HepG2 (cell line): ENCODE measurements around the gene IHH. TPM values are rescaled to one million over a fixed set of nuclear protein-coding genes. Genes with fewer than 3 reads are reported as not detected.

ENCODE experiments used
- ATAC-seq: fragments of 200-7000 bp; cut with Tn5 transposase; 3 replicates; pipeline ENCODE4 v1.9.1; 2020; ENCODE audit warnings: mild to moderate bottlenecking, moderate library complexity
- BruUV-seq: library from RNA; stranded (reverse); fragments of 400-500 nt; replicated peaks from 2 replicates; lab custom pipeline; 2021; lab: Mats Ljungman, UMichigan
- CTCF ChIA-PET: fragments of 300-600 bp; formaldehyde crosslinking; extraction: SDS; loops from one replicate; lab custom pipeline; 2021; ENCODE audit warnings: low total read pairs, inconsistent platforms, low intra/inter-chr PET ratio; lab: Yijun Ruan, JAX
- POLR2A ChIA-PET: fragments of 350-600 bp; sonication (Branson Sonifier 250); formaldehyde crosslinking; loops from one replicate; lab custom pipeline; 2020; ENCODE audit warnings: antibody characterized with exemption, inconsistent platforms; lab: Yijun Ruan, JAX
- DNase-seq: peaks from one replicate; pipeline ENCODE4 v3.0.0-alpha.2; 2015; ENCODE audit warnings: low spot score
- FAIRE-seq: peaks from 3 replicates; lab custom pipeline; 2011; peaks lifted over from hg19 to GRCh38; lab: Jason Lieb, UNC
- H2AFZ ChIP-seq: one replicate; pipeline ENCODE4 v1.6.1; 2011; ENCODE audit warnings: low read length, inconsistent platforms
- H3K27ac ChIP-seq: fragments of 300-600 bp; 3 replicates; pipeline ENCODE4 v1.8.0; 2011; ENCODE audit warnings: mixed run types, mild to moderate bottlenecking, mixed read lengths, low read length, inconsistent platforms; ENCODE audit not compliant: insufficient read depth; ENCODE audit errors: extremely low read length
- H3K27me3 ChIP-seq, 2 experiments: fragments of 200-600 bp in 1 of 2; 2 replicates in 1 of 2; 3 replicates in 1 of 2; pipeline versions ENCODE4 v1.6.0 to v1.8.0; 2011; ENCODE audit warnings: low read length in 2 of 2, mild to moderate bottlenecking in 2 of 2, moderate library complexity in 2 of 2, inconsistent platforms in 1 of 2; ENCODE audit not compliant: insufficient read depth in 2 of 2, control insufficient read depth in 1 of 2
- H3K36me3 ChIP-seq, 2 experiments: fragments of 200-600 bp in 1 of 2; replicated peaks in 1 of 2; 2 replicates in 1 of 2; 3 replicates in 1 of 2; pipeline versions ENCODE4 v1.5.1 to v1.8.0; 2011; ENCODE audit warnings: low read length in 2 of 2, inconsistent platforms in 1 of 2; ENCODE audit not compliant: insufficient read depth in 2 of 2, control insufficient read depth in 1 of 2
- H3K4me1 ChIP-seq: 2 replicates; pipeline ENCODE4 v1.5.1; 2012; ENCODE audit warnings: low read length, inconsistent platforms; ENCODE audit not compliant: insufficient read depth
- H3K4me2 ChIP-seq: 2 replicates; pipeline ENCODE4 v1.6.0; 2011; ENCODE audit warnings: low read depth, low read length, inconsistent platforms
- H3K4me3 ChIP-seq, 3 experiments: fragments of 200-600 bp in 1 of 3; sonication (generic), shearing (Covaris generic) in 1 of 3; replicated peaks in 1 of 3; 2 replicates each; pipeline ENCODE4 v1.5.1; 2011 to 2016; ENCODE audit warnings: low read length in 3 of 3, inconsistent platforms in 2 of 3, low read depth in 2 of 3, mild to moderate bottlenecking in 2 of 3, control low read depth in 1 of 3, mixed read lengths in 1 of 3; ENCODE audit not compliant: insufficient read depth in 1 of 3
- H3K79me2 ChIP-seq: one replicate; pipeline ENCODE4 v1.6.1; 2011; ENCODE audit warnings: low read length, inconsistent platforms; ENCODE audit not compliant: insufficient read depth
- H3K9ac ChIP-seq: 2 replicates; pipeline ENCODE4 v1.6.0; 2011; ENCODE audit warnings: mild to moderate bottlenecking, low read depth, low read length, inconsistent platforms; ENCODE audit not compliant: insufficient read depth
- H3K9me3 ChIP-seq: 2 replicates; pipeline ENCODE4 v1.5.1; 2012; ENCODE audit warnings: mild to moderate bottlenecking, low read length
- H4K20me1 ChIP-seq: 2 replicates; pipeline ENCODE4 v1.6.0; 2011; ENCODE audit warnings: inconsistent platforms, mild to moderate bottlenecking, low read length, moderate library complexity; ENCODE audit not compliant: insufficient read depth
- MEIS1 ChIP-seq: sonication (generic); formaldehyde crosslinking; IDR thresholded peaks from 2 replicates; pipeline ENCODE4 v1.9.0; 2021; ENCODE audit warnings: mild to moderate bottlenecking, missing genetic modification reagents, moderate library complexity, borderline replicate concordance
- MLXIP ChIP-seq: sonication (generic); formaldehyde crosslinking; IDR thresholded peaks from 2 replicates; pipeline ENCODE4 v1.9.0; 2021; ENCODE audit warnings: missing genetic modification reagents, borderline replicate concordance
- NFIB ChIP-seq: sonication (generic); formaldehyde crosslinking; IDR thresholded peaks from 2 replicates; pipeline ENCODE4 v1.9.0; 2021; ENCODE audit warnings: missing genetic modification reagents, mild to moderate bottlenecking, borderline replicate concordance
- PCBP2 ChIP-seq: fragments of 200-400 bp; formaldehyde crosslinking; optimal IDR thresholded peaks from 2 replicates; pipeline ENCODE3; 2018; ENCODE audit warnings: low read length, low read depth; ENCODE audit not compliant: poor library complexity, severe bottlenecking
- RAD51 ChIP-seq: fragments of 450-650 bp; IDR thresholded peaks from 2 replicates; pipeline ENCODE4 v1.6.1; 2016; ENCODE audit warnings: borderline replicate concordance
- RARA ChIP-seq: IDR thresholded peaks from 2 replicates; pipeline ENCODE4 v1.6.1; 2016; ENCODE audit warnings: missing genetic modification reagents, missing compliant biosample characterization
- REXO4 ChIP-seq: sonication (generic); formaldehyde crosslinking; IDR thresholded peaks from 2 replicates; pipeline ENCODE4 v1.8.0; 2022; ENCODE audit warnings: missing genetic modification reagents, mild to moderate bottlenecking, borderline replicate concordance
- SSRP1 ChIP-seq: IDR thresholded peaks from 2 replicates; pipeline ENCODE4 v1.6.1; 2016; ENCODE audit warnings: control low read depth
- XBP1 ChIP-seq: sonication (generic); formaldehyde crosslinking; IDR thresholded peaks from 2 replicates; pipeline ENCODE4 v1.5.0; 2020; ENCODE audit warnings: missing genetic modification reagents
- ZFY ChIP-seq: sonication (generic); formaldehyde crosslinking; IDR thresholded peaks from 2 replicates; pipeline ENCODE4 v1.4.0; 2020; ENCODE audit warnings: missing genetic modification reagents
- WGBS: methylation state at CpG from one replicate; pipeline ENCODE4 v1.1.6; 2017; ENCODE audit warnings: low lambda C conversion rate; 5-methylcytosine and 5-hydroxymethylcytosine counted together
- in situ Hi-C: cut with HindIII; loops from 2 replicates; pipeline ENCODE4 v1.10.0; 2017; ENCODE audit warnings: low pct_unique_long_range_greater_than_20kb; ENCODE audit not compliant: extremely low pct_ligation_motif_present
- intact Hi-C: fragments of 100-400 bp; cut with micrococcal nuclease; formaldehyde crosslinking; loops from one replicate; pipeline ENCODE4 v1.10.0; 2022; ENCODE audit not compliant: unreplicated experiment
- polyA plus RNA-seq, 8 experiments: library from polyadenylated mRNA; depleted of rRNA in 3 of 8; stranded (reverse) in 7 of 8; unstranded in 1 of 8; fragments of >200 nt; fragmentation: Illumina TruSeq in 4 of 8; extraction: Trizol in 4 of 8; gene quantifications; 2 replicates each; pipeline versions ENCODE4 v1.2.1 to v1.2.3, GENCODE V29; 2011 to 2016; ENCODE audit warnings: low read depth in 4 of 8, missing spikeins in 1 of 8, mixed read lengths in 1 of 8; ENCODE audit not compliant: insufficient read depth in 1 of 8
- total RNA-seq, 5 experiments: library from RNA; depleted of rRNA; stranded (reverse); fragments of >200 nt; fragmentation: Illumina TruSeq; extraction: Trizol; gene quantifications; 2 replicates each; pipeline ENCODE4 v1.2.3, GENCODE V29; 2016; ENCODE audit warnings: low read depth in 1 of 5
- TF ChIP-seq, protein P1 (sequence below): IDR thresholded peaks from 2 replicates; pipeline ENCODE4 v1.6.1; 2012; ENCODE audit warnings: low read length, improper control_type of control experiment
- TF ChIP-seq, protein P2 (sequence below): sonication (generic); formaldehyde crosslinking; conservative IDR thresholded peaks from 2 replicates; pipeline ENCODE4 v1.4.0; 2020; ENCODE audit warnings: missing genetic modification reagents

Gene IHH
- total and polyA plus RNA-seq, 2 of the 13 experiments (the other 11 are each of a cell fraction or from before 2014, with no cell fraction given) = 0.42 TPM; not detected in 1

GRCh38 chr2:219057709-219058540, 2.8 kb downstream of the IHH start:
- Histone ChIP-seq H3K4me2 (peak overlapping the region; percentile 93), H3K9me3 (no peaks in the 10 kb centered on the region), H3K79me2 (no peaks in the 10 kb centered on the region), H4K20me1 (peaks cover 10% of the 10 kb centered on the region; the same call in 1 of the 2 replicates), H3K9ac (no peak overlapping the region), H3K27ac (no peak overlapping the region), H3K27me3 (peaks cover 14 to 41% of the 10 kb centered on the region in 2 experiments; a peak in 4 of 5 replicates), H3K4me3 (peak overlapping the region; percentile 29 to 70 (median 50); a peak in 4 of 6 replicates), H3K4me1 (peaks cover 23% of the 10 kb centered on the region), H2AFZ (no peak overlapping the region), H3K36me3 (no peaks in the 10 kb centered on the region)
- intact Hi-C loops = loop anchor here (1.0 to 5.0 kb wide), 5 partner anchors 13 to 239 kb away; no protein-coding TSS in a partner anchor
- no TSS peak for BruUV-seq
- ATAC-seq = peak; percentile 78
- ChIA-PET POLR2A (interaction anchor here (0.9 to 4.5 kb wide), 11 partner anchors 13 to 237 kb away, joined by 3 to 38 read pairs (median 5); partner anchors contain the start of genes ABCB6, CDK5R2 and ZFAND2B), CTCF (interaction anchor here (0.6 to 4.3 kb wide), 10 partner anchors 15 to 241 kb away, joined by 3 to 82 read pairs (median 6); partner anchors contain the start of gene NHEJ1)
- DNase-seq = peak; percentile 62
- FAIRE-seq = peak; percentile 62
- WGBS = 39% methylated on average over 32 of the region's 52 CpGs
- in situ Hi-C loops = loop anchor here (5.0 kb wide), 2 partner anchors 59 to 99 kb away; no protein-coding TSS in a partner anchor
- TF ChIP-seq, protein P1, sequence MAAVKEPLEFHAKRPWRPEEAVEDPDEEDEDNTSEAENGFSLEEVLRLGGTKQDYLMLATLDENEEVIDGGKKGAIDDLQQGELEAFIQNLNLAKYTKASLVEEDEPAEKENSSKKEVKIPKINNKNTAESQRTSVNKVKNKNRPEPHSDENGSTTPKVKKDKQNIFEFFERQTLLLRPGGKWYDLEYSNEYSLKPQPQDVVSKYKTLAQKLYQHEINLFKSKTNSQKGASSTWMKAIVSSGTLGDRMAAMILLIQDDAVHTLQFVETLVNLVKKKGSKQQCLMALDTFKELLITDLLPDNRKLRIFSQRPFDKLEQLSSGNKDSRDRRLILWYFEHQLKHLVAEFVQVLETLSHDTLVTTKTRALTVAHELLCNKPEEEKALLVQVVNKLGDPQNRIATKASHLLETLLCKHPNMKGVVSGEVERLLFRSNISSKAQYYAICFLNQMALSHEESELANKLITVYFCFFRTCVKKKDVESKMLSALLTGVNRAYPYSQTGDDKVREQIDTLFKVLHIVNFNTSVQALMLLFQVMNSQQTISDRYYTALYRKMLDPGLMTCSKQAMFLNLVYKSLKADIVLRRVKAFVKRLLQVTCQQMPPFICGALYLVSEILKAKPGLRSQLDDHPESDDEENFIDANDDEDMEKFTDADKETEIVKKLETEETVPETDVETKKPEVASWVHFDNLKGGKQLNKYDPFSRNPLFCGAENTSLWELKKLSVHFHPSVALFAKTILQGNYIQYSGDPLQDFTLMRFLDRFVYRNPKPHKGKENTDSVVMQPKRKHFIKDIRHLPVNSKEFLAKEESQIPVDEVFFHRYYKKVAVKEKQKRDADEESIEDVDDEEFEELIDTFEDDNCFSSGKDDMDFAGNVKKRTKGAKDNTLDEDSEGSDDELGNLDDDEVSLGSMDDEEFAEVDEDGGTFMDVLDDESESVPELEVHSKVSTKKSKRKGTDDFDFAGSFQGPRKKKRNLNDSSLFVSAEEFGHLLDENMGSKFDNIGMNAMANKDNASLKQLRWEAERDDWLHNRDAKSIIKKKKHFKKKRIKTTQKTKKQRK = no peak
- TF ChIP-seq PCBP2 (no peak), SSRP1 (CRISPR knock-in tag) (no peak), ZFY (no peak; the same call in 1 of the 2 replicates), MEIS1 (CRISPR knock-in tag) (no peak), RAD51 (no peak), MLXIP (CRISPR knock-in tag) (no peak), XBP1 (CRISPR knock-in tag) (no peak), NFIB (no peak), REXO4 (CRISPR knock-in tag) (no peak), RARA (CRISPR knock-in tag) (0 out of 2 replicates have a peak, but pooled peaks have one; percentile 19)
- TF ChIP-seq, protein P2, sequence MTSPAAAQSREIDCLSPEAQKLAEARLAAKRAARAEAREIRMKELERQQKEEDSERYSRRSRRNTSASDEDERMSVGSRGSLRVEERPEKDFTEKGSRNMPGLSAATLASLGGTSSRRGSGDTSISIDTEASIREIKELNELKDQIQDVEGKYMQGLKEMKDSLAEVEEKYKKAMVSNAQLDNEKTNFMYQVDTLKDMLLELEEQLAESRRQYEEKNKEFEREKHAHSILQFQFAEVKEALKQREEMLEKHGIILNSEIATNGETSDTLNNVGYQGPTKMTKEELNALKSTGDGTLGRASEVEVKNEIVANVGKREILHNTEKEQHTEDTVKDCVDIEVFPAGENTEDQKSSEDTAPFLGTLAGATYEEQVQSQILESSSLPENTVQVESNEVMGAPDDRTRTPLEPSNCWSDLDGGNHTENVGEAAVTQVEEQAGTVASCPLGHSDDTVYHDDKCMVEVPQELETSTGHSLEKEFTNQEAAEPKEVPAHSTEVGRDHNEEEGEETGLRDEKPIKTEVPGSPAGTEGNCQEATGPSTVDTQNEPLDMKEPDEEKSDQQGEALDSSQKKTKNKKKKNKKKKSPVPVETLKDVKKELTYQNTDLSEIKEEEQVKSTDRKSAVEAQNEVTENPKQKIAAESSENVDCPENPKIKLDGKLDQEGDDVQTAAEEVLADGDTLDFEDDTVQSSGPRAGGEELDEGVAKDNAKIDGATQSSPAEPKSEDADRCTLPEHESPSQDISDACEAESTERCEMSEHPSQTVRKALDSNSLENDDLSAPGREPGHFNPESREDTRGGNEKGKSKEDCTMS = no peak
